HG02678 (cell line): ENCODE results near the gene AADACL4.

Source experiments
- ATAC-seq: cut with Tn5 transposase; IDR thresholded peaks from one replicate; pipeline ENCODE4 v1.9.1; 2021; ENCODE audit warnings: mild to moderate bottlenecking, moderate library complexity; ENCODE audit not compliant: unreplicated experiment

Gene AADACL4

GRCh38 chr1:12643785-12644184 is at the start of gene AADACL4:
Gene AADACL4 (plus strand): TSS chr1:12644085. CDS start chr1:12644547, 462 bp downstream.
- ATAC-seq, result no peak

- no peak for ATAC-seq
Observed at GRCh38 chr1:12594490-12594889, 49.4 kb upstream of the AADACL4 start.

DNA sequence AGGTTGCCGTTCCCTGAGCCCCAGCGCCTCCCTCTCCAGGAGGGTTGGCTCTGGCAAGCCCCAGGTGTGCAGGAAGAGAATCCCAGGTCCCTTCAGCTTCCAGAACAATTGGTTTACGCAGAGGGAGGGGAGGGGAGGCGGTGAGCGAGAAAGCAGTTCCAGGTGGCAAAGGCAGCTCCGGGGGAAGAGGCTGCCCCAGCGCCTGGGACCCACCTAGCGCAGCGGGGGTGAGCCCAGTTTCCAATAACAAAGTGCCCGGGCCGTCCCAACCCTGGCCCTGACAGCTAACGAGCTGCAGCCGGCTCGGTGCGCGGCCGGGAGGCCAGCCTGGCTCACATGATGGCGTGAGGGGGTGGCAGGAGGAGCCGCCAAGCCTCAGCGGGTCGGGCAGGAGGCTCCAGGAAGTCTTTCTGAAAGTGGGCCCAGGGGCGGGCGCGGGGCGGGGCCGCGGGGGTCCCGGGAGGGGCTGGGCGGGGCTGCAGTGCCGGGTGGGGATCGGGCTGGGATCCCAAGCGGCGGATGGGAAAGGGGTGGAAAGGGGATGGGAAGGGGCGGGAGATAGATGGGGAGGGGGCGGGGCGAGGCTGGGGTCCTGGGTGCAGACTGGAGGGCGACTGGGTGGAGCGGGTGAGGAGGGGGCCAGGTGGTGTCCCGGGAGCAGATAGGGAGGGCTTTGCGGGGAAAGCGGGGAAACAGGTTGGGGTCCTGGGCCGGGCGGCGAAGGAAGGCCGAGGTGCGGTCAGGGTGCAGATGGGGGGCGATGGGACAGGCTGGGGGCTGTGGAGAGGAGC is 48.7 kb upstream of the AADACL4 start:
- no peak for ATAC-seq

DNA sequence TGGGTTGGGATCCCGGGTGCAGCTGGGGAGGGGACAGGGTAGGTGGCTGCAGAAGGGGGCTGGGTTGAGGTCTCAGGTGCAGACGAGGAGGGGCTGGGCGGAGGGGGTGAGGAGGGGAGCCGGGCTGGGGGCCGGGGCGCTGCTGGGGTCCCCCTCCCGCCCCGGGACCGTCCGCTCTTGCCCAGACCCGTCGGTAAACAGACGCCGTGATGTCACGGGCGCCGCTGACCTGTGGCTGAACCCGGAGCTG is 48.2 kb upstream of the AADACL4 start:
- ATAC-seq, result no peak

DNA sequence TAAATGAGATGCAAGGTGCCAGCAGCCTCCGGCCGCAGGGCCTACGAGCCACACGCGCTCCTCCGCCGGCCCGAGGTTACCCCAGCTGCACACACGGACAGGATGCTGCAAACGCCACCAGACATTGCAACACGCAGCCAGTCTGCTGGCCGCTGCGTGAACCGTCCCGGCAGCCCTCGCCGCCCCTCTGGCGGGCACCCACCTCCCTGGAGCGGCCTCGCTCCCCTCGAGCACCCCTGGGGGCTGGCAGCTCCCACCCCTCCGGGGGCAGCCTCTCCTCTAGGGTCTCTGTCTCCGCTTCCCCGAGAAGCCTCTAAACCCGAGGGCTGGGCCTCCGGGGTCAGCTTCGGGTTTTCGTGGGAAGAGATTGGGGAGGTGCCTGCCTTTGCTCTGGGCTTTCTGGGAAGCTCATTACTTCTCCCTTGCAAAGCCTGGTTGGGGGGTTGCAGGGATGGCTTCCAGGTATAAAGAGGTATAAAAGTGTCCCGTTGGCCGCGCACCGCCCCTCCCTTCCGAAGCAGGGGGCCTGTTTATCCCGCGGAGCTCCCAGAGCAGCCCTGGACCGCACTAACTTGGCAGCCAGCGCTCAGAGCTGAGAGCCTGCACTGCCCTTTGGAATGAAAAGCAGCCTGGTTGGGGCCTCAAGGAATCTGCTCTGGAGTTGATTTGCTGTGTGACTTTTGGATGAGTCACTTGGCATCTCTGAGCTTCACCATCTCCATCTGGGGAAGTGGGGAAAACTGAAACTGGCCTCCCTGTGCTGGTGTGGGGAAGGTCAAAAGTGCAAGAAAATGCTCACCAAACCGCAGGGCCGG is 47.7 kb upstream of the AADACL4 start:
- no peak for ATAC-seq

DNA sequence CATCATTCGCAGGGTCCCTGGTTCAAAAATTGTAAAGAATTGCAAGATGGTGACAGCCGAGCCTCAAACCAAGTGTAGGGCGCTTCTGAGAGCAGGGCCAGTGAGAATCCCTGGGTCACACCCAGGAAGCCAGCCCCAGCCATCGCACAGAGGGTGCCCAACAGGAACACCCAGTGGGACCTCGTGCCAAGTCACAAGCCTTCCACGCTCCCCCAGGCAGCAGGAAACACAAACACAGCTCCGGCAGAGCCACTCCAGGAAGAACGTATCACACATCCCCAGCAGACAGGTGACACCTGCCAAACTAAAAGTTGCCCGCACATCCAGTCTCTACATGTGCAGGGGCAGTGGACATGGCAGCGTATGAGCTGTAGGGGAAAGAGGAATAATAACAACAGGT is 46.1 kb upstream of the AADACL4 start:
- ATAC-seq, result no peak

GRCh38 chr1:12598974-12599373 is 44.9 kb upstream of the AADACL4 start:
- no peak for ATAC-seq

GRCh38 chr1:12599657-12600056 is 44.2 kb upstream of the AADACL4 start:
- ATAC-seq, result no peak

DNA sequence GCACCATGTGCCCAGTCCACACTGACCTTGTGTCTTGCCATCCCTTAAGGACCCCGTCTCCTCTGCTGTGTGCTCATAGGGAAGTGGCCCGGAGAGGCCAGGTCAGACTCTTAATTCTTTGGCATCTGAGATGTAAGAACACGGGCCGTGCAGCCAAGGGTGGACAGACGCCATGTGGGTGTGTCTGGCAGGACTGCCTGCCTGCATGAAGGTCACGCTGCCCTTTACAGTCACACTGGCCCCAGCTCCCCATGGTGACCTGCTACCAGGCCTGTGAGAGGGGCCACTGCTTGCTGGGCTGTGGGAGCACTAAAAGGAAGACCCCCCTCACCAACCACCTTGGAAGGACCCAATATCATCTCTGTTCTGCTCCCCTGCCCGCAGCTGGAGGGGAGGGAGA is 43.5 kb upstream of the AADACL4 start:
- no peak for ATAC-seq

GRCh38 chr1:12600880-12601633 is 42.8 kb upstream of the AADACL4 start:
- ATAC-seq, result no peak

DNA sequence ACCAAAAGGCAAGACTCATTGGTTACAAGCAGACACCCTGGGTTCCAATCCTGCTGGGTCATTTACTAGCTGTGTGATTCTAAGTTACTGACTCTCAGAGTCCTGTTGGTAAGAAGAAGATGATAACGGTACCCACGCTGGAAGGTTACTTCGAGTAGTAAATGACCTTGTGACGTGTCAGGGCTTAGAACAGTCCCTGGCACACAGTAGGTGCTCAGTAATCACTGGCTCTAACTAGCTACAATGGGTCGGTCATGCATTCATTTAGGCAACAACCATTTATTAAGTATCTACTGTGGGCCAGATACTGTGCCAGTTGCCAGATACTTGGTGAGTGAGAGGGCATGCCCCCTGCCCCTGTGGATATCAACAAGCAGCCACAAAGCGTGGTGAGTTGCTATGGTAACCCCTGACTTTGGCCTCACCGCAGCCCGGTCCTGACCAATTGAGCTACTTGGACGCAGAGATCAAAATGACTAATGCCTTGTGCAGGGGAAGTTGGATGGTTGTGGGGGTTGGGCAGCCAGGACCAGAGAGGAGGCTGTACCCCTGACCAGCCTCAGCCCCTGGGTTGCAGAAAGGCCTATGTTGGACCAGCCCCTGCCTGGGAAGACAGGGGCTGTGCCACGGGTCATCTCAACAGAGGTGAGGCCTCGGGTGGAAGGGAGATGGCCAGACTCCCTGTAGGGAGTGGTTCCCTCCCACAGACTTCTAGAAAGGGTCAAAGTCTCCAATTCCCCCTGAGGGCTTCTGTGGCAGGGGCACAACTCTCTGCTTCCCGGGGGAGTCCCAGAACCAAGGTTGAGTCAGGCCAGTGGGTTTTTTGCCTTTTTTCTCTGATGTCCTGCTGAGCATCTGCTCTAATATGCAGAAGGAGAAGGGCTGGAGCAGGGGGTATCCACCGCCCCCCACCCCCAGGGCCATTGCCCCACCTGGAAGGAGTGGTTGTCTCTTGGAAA is 41.9 kb upstream of the AADACL4 start:
- no peak for ATAC-seq

GRCh38 chr1:12602659-12603024 is 41.2 kb upstream of the AADACL4 start:
- ATAC-seq, result no peak

DNA sequence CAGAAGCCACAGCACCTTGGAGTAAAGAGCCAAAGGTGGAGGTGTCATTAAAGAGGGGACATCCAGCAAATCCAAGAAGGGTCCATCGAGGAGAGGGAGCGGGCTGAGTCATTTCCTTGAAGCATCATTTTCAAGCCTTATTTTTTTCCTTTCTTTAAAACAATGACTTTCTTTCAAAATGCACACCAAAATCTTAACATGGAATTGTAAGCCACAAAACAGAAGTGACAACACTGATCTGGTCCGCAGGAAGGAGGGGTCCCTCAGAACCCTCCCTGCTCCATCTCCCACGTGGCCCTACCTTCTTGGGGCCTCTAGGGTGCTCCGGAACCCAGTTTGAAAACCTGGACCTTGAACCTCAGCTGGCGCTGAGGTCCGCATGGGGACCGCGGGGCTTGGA is 40.7 kb upstream of the AADACL4 start:
- no peak for ATAC-seq

DNA sequence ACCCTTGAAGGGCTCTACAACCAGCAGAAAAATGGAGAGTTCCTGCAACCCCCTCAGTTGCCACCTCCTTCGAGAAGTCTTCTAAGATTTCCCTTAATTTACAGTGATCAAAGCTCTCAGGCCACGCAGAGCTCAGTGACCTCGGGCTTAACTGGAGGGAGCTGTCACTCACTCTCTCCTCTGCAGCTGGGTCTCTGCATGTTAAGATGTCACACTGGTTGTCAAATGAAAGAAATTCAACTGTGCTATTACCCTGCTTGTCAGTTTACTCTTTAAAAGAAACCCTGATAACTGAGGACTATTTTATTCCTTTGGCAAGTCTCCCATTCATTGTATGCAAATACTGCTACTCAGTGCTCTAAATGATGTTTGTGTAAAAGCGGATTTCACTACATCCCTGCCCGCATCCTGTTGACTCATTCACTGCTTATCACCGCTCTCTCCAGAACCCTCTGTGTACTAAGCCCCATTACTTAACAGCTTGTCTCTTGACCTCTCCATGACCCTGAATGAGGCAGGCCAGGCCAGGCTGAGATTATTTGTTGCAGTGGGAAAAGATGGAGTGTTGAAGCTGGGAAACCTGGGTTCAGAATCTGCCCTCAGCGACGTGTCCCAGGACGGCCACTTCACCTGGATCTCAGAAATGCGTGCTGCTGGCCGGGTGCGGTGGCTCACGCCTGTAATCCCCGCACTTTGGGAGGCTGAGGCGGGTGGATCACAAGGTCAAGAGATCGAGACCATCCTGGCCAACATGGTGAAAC is 39.6 kb upstream of the AADACL4 start:
- ATAC-seq, result no peak

DNA sequence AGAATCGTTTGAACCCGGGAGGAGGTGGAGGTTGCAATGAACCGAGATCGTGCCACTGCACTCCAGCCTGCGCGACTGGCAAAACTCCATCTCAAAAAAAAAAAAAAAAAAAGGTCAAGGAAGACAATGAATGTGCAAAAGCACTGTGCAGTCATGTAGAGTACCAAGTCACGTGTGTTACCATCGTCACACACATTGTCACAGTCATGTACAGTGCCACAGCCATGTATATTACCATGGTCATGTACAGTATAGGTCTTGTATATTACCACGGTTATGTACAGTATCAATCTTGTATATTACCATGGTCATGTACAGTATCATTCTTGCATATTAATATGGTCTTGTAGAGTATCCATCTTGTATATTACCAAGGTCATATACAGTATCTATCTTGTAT is 38.9 kb upstream of the AADACL4 start:
- ATAC-seq, result no peak

GRCh38 chr1:12607263-12607662 is 36.6 kb upstream of the AADACL4 start:
- ATAC-seq, result no peak

DNA sequence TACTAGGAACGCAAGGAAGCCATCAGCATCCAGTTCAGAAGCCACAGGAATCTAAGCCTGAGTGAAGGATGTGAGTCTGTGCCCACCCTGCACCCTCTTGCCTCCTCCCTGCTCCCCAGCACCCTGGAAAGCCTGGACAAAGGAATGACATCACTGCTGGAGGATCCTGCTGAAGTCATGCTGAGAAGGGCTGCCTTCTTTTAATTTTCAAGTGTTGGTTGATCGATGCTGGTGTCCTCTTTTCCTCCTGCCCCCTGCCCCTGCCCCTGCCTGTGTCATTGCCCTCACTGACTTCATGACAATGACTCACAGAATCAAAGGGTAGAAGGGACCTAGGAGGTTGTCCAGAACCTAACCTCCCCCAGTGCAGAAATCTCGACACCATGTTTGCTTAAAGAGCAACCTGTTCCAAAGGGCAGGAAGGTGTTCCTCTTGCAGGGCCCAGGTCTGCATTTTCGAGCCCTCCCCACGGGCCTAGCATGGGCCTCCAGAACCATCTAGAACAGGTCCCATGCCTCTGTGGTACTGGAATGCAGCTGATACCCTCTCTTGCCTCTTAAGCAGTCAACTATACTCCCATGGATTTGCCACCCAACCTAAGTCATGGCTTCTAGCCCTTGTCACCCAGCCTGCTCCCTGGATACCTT is 35.5 kb upstream of the AADACL4 start:
- no peak for ATAC-seq

DNA sequence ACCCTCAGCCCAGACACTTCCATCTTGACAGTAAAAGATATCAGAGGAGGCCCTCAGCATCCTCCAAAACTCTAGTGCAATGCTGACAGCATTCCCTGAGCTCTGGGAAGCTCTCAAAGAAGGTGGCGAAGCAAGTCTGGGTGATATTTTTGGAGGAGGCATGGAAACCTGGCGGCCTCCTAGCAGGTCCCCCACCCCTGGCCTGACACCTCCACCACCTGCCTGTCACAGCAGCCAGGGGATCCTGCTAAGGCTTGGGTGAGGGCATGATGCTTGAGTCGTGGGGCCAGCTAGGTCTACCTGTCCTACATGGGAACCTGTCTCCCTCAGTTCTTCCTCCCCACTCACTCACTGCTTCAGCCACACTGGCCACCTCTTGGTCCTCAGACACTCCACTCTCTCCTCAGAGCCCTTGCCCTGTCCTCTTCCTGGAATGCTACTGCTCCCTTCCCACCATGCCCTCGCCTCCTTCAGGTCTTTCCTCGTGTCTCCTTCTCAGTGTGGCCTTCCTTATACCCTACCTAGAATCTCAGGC is 34.3 kb upstream of the AADACL4 start:
- ATAC-seq, result no peak

DNA sequence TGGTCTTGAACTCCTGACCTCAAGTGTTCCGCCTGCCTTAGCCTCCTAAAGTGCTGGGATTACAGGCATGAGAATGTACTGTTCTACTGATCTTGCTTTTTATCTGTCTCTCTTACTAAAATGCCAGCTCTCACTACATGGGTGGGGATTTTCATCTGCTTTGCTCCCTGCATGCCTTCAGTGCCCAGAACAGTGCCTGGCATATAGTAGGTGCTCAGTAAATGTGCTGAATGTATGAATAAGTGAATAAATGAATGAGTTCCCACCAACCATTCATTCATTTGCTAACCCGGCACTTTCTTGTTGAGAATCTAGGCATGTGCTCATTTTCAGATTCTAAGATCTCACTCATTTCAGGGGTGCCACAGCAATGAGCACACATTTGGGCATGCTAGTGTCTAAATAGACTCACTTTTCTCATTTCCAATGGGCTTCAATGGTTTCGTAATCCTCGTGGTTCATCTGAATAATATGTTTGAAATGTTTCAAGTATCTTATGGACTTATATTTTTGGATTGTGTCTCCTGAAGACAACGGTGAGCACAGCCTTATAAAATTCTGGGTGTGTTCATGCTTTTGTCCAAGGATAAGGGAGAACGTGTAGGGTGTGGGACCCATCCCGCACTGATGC is 33.5 kb upstream of the AADACL4 start:
- no peak for ATAC-seq
